PC-9 (cell line): ENCODE data around the gene SLC48A1. TPM values are rescaled to one million over a fixed set of nuclear protein-coding genes. Genes with fewer than 3 reads are reported as not detected.

ENCODE experiments used
- BruUV-seq: library from RNA; stranded (reverse); fragments of 400-500 nt; replicated peaks from 2 replicates; lab custom pipeline; 2021; lab: Mats Ljungman, UMichigan
- CTCF ChIA-PET: fragments of 300-600 bp; sonication (Branson Sonifier 250); formaldehyde crosslinking; loops from one replicate; lab custom pipeline; 2022; ENCODE audit warnings: antibody characterized with exemption; lab: Charles Lee
- POLR2A ChIA-PET: fragments of 300-600 bp; sonication (Branson Sonifier 250); formaldehyde crosslinking; loops from one replicate; lab custom pipeline; 2022; ENCODE audit warnings: antibody characterized with exemption; ENCODE audit not compliant: unreplicated experiment; lab: Charles Lee
- DNase-seq, 2 experiments: peaks; one replicate each; pipeline versions ENCODE4 v3.0.0 to v3.0.0-alpha.2; 2015 to 2022; ENCODE audit warnings: mixed read lengths in 1 of 2
- H2AFZ ChIP-seq: fragments of 200-600 bp; sonication (generic); 2 replicates; pipeline ENCODE4 v1.8.1; 2017; ENCODE audit warnings: antibody characterized with exemption
- H3F3A ChIP-seq: fragments of 200-600 bp; sonication (generic); 2 replicates; pipeline ENCODE4 v1.8.1; 2017; ENCODE audit warnings: antibody characterized with exemption, mild to moderate bottlenecking, low read depth; ENCODE audit not compliant: insufficient read depth
- H3K27ac ChIP-seq: fragments of 200-600 bp; sonication (generic); 2 replicates; pipeline ENCODE4 v1.6.1; 2016; ENCODE audit warnings: mixed run types
- H3K27me3 ChIP-seq: fragments of 200-600 bp; sonication (generic); 2 replicates; pipeline ENCODE4 v1.6.1; 2016; ENCODE audit warnings: low read depth, mixed run types; ENCODE audit not compliant: insufficient read depth
- H3K36me3 ChIP-seq: fragments of 200-600 bp; sonication (generic); 2 replicates; pipeline ENCODE4 v1.6.1; 2016; ENCODE audit warnings: low read depth, mixed run types
- H3K4me1 ChIP-seq: fragments of 200-600 bp; sonication (generic); replicated peaks from 2 replicates; pipeline ENCODE4 v1.6.1; 2016; ENCODE audit warnings: mixed run types; ENCODE audit not compliant: insufficient read depth
- H3K4me2 ChIP-seq: fragments of 200-600 bp; sonication (generic); 2 replicates; pipeline ENCODE4 v1.6.1; 2017; ENCODE audit warnings: mixed run types
- H3K4me3 ChIP-seq: fragments of 200-600 bp; sonication (generic); 2 replicates; pipeline ENCODE4 v1.6.1; 2016; ENCODE audit warnings: mixed run types
- H3K79me2 ChIP-seq: fragments of 200-600 bp; sonication (generic); 2 replicates; pipeline ENCODE4 v1.6.1; 2017; ENCODE audit warnings: low read depth, mixed run types
- H3K9me2 ChIP-seq: fragments of 200-600 bp; sonication (generic); 2 replicates; pipeline ENCODE4 v1.8.1; 2017; ENCODE audit warnings: mild to moderate bottlenecking; ENCODE audit not compliant: insufficient read depth
- H3K9me3 ChIP-seq: fragments of 200-600 bp; sonication (generic); 2 replicates; pipeline ENCODE4 v1.8.1; 2016; ENCODE audit warnings: low read depth; ENCODE audit not compliant: insufficient read depth
- H4K20me1 ChIP-seq: fragments of 200-600 bp; sonication (generic); 2 replicates; pipeline ENCODE4 v1.8.1; 2017; ENCODE audit not compliant: insufficient read depth
- EZH2 ChIP-seq: fragments of 200-600 bp; sonication (generic); IDR thresholded peaks from 2 replicates; pipeline ENCODE4 v1.8.0; 2017; ENCODE audit warnings: antibody characterized with exemption, low read depth
- intact Hi-C: fragments of 100-400 bp; cut with micrococcal nuclease; formaldehyde crosslinking; loops from one replicate; pipeline ENCODE4 v1.10.0; 2022; ENCODE audit not compliant: unreplicated experiment
- total RNA-seq: library from RNA; stranded (reverse); gene quantifications from 2 replicates; pipeline ENCODE4 v1.2.3, GENCODE V29; 2021
- TF ChIP-seq, protein P1 (sequence below): fragments of 200-600 bp; sonication (generic); conservative IDR thresholded peaks from 2 replicates; pipeline ENCODE4 v1.6.1; 2017; ENCODE audit warnings: mixed run types, antibody characterized with exemption, mild to moderate bottlenecking, moderate library complexity

SLC48A1 gene
- total RNA-seq, 1 experiment from 2014 or later = 108 TPM

DNA sequence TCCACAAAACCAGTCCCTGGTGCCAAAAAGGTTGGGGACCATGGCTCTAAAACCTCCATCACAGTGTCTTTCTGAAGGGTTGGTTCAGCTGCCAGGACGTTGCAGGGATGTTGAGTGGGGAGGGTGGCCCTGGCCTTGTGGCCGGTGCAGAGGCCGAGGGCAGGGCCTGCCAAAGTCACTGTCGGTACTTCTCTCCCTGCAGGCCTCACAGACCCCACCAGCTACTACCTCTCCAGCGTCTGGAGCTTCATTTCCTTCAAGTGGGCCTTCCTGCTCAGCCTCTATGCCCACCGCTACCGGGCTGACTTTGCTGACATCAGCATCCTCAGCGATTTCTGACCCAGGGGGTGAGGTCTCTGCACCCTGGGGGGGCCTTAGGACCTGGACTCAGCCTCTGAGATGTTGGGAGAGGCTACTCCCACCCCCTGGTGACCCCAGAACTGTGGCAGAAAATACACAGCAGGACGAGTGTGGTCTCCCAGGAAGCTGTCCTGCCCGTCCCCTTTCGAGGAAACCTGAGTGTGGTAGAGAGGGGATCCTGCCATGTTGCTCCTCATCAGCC, 7.0 kb downstream of the SLC48A1 start:
- ChIA-PET CTCF (interaction anchor here (1.0 to 1.7 kb wide), 2 partner anchors 13 to 38 kb away, joined by 4 to 9 read pairs; no protein-coding TSS in a partner anchor), POLR2A (interaction anchor here (0.7 kb wide), 1 partner anchor 70 kb away, joined by 24 read pairs; no protein-coding TSS in a partner anchor)
- Histone ChIP-seq H3K27me3 (no peaks in the 10 kb centered on the region), H3K4me2 (no peak overlapping the region), H3K27ac (no peak overlapping the region), H2AFZ (no peak overlapping the region), H3K36me3 (no peaks in the 10 kb centered on the region), H3K4me3 (no peak overlapping the region), H3F3A (peaks cover 64% of the 10 kb centered on the region), H3K9me3 (no peaks in the 10 kb centered on the region), H3K9me2 (no peaks in the 10 kb centered on the region), H3K4me1 (peaks cover 56% of the 10 kb centered on the region), H4K20me1 (no peaks in the 10 kb centered on the region), H3K79me2 (peaks cover 23% of the 10 kb centered on the region)
- no TSS peak for BruUV-seq
- no peak for DNase-seq
- intact Hi-C loops = loop anchor here (1.0 to 5.0 kb wide), 3 partner anchors 57 to 837 kb away; no protein-coding TSS in a partner anchor
- TF ChIP-seq, protein P1, sequence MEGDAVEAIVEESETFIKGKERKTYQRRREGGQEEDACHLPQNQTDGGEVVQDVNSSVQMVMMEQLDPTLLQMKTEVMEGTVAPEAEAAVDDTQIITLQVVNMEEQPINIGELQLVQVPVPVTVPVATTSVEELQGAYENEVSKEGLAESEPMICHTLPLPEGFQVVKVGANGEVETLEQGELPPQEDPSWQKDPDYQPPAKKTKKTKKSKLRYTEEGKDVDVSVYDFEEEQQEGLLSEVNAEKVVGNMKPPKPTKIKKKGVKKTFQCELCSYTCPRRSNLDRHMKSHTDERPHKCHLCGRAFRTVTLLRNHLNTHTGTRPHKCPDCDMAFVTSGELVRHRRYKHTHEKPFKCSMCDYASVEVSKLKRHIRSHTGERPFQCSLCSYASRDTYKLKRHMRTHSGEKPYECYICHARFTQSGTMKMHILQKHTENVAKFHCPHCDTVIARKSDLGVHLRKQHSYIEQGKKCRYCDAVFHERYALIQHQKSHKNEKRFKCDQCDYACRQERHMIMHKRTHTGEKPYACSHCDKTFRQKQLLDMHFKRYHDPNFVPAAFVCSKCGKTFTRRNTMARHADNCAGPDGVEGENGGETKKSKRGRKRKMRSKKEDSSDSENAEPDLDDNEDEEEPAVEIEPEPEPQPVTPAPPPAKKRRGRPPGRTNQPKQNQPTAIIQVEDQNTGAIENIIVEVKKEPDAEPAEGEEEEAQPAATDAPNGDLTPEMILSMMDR = no peak
- TF ChIP-seq EZH2 = no peak

DNA sequence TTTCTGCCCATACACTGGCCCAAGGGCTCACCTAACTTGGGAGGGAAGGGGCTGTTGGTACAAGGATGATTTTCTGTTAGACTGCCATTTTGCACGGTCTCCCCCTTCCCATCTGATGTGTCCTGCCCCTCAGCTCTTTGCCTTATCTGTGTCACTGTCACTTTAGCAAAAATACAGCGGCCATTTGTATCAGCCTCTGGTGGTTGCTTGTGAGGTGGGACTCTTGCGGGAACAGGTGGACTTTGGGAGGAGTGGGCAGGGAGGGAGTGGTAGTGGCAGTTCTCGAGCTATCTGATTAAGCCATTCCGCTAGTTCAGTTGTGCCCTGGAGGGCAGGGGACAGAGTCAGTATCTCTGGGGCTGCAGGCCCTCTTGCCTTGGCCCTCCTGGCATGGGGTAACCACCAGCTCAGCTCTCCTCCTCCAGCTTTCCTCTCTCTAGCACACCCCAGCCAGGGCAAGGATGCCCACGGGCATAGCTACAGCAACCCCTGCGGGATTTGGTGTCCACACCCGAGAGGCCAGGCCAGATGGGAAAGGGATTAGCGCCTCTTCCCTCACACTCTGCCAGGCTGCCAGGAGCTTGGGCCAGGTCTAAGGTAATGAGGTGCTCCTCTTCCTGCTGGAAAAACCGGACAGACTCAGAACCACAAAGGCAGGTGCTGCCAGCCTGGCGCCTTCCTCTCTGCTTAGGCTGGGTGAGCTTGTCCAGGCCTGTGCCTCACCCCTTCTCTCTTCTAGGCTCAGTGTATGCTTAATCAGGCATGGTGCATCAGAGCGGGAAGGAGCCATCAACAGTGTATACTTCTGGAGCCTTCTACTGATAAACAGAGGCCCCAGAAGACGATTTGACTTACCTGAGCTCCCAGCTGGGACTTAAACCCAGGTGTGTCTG, 8.7 kb downstream of the SLC48A1 start:
- POLR2A ChIA-PET = interaction anchor here (0.6 to 1.1 kb wide), 5 partner anchors 9 to 1066 kb away, joined by 3 to 11 read pairs (median 4); partner anchors contain the start of genes RAPGEF3 and SLC48A1
- peaks cover 64% of the 10 kb centered on the region for H3F3A ChIP-seq
- no peaks in the 10 kb centered on the region for H3K36me3 ChIP-seq
- H4K20me1 ChIP-seq = no peaks in the 10 kb centered on the region
- no peak overlapping the region for H2AFZ ChIP-seq
- peaks cover 6% of the 10 kb centered on the region; the same call in 1 of the 2 replicates for H3K79me2 ChIP-seq
- no peaks in the 10 kb centered on the region for H3K9me3 ChIP-seq
- intact Hi-C loops = loop anchor here (1.0 to 5.0 kb wide), 3 partner anchors 39 to 836 kb away; no protein-coding TSS in a partner anchor
- BruUV-seq = no TSS peak
- DNase-seq = peak; percentile 63 to 79
- H3K4me3 ChIP-seq = no peak overlapping the region
- H3K4me2 ChIP-seq = no peak overlapping the region
- peaks cover 39% of the 10 kb centered on the region for H3K4me1 ChIP-seq
- 0 out of 2 replicates have a peak overlapping the region, but pooled peaks have one; percentile 19 for H3K27ac ChIP-seq
- no peaks in the 10 kb centered on the region for H3K27me3 ChIP-seq
- CTCF ChIA-PET = interaction anchor here (0.6 to 1.8 kb wide), 5 partner anchors 37 to 1452 kb away, joined by 3 to 19 read pairs (median 6); no protein-coding TSS in a partner anchor
- TF ChIP-seq EZH2 = no peak
- TF ChIP-seq, protein P1 = no peak
- H3K9me2 ChIP-seq = no peaks in the 10 kb centered on the region

DNA sequence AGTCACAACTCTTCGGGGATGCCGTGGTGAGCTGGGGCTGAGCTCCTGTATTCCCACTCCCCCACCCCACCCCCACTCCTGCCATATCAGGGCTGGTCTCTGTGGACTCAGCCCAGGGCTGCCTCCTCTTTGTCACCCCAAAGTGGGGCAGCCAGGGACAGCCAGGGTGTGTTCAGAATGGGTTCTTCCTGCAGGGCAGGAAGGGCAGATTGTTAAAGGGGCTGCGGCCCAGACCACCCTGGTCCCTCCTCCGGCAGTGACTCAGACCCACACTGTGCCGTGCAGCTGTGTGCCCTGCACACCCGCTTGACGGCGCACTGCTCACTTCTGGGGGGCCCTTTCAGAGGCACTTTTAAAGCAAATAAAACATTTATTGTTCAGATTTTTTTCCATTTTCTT, 9.3 kb downstream of the SLC48A1 start:
- no peak overlapping the region for H2AFZ ChIP-seq
- no peak for DNase-seq
- 0 out of 2 replicates have a peak overlapping the region, but pooled peaks have one; percentile 19 for H3K27ac ChIP-seq
- H3K27me3 ChIP-seq = no peaks in the 10 kb centered on the region
- CTCF ChIA-PET = interaction anchor here (0.6 to 1.8 kb wide), 5 partner anchors 38 to 1452 kb away, joined by 3 to 19 read pairs (median 6); no protein-coding TSS in a partner anchor
- no peak overlapping the region for H3K4me3 ChIP-seq
- no peaks in the 10 kb centered on the region for H3K36me3 ChIP-seq
- H3K9me3 ChIP-seq = no peaks in the 10 kb centered on the region
- H4K20me1 ChIP-seq = no peaks in the 10 kb centered on the region
- no peak for TF ChIP-seq EZH2
- TF ChIP-seq, protein P1 = no peak
- no peaks in the 10 kb centered on the region for H3K79me2 ChIP-seq
- peaks cover 32% of the 10 kb centered on the region for H3K4me1 ChIP-seq
- intact Hi-C loops = loop anchor here (1.0 to 5.0 kb wide), 3 partner anchors 38 to 835 kb away; no protein-coding TSS in a partner anchor
- H3K4me2 ChIP-seq = no peak overlapping the region
- peaks cover 58% of the 10 kb centered on the region for H3F3A ChIP-seq
- H3K9me2 ChIP-seq = no peaks in the 10 kb centered on the region
- POLR2A ChIA-PET = interaction anchor here (0.6 to 1.1 kb wide), 2 partner anchors 9 to 53 kb away, joined by 3 to 7 read pairs; partner anchors contain the start of gene SLC48A1
- BruUV-seq = no TSS peak
